NCI-H82 (cell line): ENCODE results near the gene PDAP1.
A peak's percentile ranks its signal among the peaks of the same experiment; 100 is the strongest.
"Not testable (repeated sequence)": the region's sequence is repeated elsewhere in the genome, so short reads cannot be mapped to it uniquely, and the experiment has no call there.

Source experiments
- DNase-seq: peaks from one replicate; lab custom pipeline; 2025; lab: John Stamatoyannopoulos, UW

The PDAP1 gene

DNA sequence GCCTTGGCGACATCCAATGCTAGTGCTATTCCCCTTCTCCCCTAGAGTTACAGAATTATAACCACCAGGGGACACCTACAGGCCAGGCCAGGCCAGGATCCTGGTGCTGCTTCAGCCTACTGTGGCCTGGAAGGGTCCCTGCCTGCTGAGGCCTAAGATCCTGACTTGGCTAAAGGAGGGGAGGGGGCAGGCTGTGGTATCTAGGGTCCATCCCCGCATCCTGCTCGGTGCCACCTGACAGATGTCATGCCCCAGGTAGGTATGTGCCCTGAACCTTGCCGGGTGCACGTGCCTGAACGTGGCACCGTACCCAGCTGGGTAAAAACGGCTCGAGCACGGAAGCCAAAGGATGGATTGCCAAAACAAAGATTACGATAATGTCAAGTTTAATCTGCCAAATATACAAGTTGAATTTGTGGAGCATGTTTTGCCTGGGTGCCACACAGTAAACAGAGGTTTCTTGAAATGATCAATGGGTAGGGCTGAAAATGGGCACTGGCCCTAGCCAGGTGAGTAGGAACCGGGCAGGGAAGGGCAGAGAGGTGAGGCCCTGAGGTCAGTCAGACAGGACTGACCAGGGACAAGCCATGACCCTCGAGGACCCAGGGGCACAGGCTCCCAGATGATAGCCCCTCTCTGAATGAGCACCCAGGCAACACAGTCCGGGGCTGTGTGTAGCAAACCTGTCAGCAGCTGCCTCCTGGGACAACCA lies 12.6 kb downstream of the PDAP1 start:
- no peak for DNase-seq

DNA sequence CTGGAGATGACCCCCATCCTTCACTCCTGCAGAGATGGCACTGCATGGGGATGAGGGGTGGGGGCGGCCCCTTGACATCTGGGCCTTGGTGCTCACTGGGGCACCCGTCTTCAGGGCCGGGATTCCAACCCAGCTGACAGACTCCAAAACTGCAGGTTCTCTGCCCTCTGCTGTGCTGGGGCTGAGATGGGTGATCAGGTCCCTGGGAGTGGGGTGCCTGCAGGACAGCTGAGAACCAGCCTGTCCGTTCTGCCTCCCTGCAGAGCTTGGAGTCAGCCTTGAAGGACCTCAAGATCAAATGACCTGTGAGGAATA lies 14.3 kb downstream of the PDAP1 start:
- DNase-seq, result no peak

DNA sequence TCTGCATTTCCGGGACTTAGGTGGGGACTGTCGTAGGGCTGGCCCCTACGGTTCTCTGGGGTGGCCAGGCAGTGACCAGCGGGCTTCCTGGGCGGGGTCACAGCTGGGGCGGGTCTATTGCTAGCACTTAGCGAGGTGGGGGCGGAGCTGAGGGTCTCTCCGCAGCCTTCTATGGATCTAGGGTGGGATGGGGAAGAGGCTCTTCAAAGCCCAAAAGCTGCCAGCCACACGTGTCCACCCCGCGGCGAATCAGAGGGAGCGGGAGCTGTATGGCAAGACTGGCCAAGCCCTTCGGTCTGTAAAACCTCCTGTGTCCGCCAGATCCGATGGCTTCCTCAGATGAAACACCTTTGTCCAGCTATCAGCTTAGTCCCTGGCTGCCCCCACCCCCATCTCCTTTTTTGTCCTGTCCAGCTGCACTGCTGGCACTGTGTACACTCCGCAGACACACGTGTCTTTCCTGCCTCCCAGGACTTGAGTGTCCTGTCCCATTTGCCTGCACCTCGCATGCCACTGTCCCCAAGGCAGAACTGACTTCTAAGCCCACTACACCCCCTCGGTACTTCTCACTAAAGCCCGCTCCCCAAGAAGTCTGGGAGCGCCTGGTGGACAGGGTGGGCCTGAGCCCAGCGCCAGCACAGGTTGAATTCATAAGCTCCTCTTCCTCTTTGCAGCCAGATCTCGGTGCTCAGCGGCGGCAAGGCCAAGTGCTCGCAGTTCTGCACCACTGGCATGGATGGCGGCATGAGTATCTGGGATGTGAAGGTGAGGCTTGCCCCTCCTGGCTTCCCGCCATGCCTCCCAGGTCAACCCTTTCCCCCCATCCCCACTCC lies 14.8 kb downstream of the PDAP1 start:
- peak; percentile 93 for DNase-seq

DNA sequence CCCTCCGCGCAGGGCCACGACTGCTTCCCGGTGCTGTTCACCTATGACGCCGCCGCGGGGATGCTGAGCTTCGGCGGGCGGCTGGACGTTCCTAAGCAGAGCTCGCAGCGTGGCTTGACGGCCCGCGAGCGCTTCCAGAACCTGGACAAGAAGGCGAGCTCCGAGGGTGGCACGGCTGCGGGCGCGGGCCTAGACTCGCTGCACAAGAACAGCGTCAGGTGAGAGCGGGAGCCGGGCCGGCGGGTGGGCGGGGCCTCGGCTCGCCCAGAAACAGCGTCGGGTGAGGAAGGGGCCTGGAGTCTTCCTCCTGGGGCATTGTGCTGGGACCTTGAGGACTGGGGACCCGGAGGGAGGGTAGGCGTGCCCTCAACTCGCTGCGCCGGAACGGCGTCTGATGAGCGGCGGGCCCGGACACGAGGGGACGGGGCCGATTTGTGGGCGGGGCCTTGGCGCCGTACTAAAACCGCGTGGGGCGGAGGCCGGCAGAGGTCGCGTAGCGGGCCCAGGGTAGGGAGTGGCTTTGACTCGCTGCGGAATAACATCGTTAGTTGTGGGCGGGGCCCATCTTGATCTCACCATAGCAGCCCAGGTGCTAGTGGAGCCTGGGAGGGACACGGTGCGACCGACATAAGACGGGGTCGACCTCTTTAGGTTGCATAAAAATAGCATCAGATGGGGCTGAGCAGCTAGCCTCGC lies 15.6 kb downstream of the PDAP1 start:
- peak; percentile 95 for DNase-seq

DNA sequence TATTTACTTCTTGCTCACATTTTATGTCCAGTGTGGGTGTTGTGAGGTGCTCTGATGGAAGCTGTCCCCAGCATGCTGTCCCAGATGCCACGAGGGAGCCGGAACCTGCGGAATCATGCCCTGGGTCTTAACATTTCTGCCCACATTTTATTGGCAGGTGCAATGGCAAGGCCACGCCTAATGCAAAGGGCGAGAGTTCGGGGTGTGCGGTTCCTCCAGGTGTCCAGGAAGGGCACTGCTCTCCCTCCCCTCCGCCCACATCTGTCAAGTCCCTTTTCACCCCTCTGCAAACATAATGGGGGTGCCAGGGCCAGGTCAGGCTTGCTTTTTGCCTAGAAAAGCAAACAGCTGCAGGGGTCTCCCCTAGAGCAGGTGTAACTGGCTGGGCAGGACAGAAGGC lies 16.4 kb downstream of the PDAP1 start:
- DNase-seq, result no peak

DNA sequence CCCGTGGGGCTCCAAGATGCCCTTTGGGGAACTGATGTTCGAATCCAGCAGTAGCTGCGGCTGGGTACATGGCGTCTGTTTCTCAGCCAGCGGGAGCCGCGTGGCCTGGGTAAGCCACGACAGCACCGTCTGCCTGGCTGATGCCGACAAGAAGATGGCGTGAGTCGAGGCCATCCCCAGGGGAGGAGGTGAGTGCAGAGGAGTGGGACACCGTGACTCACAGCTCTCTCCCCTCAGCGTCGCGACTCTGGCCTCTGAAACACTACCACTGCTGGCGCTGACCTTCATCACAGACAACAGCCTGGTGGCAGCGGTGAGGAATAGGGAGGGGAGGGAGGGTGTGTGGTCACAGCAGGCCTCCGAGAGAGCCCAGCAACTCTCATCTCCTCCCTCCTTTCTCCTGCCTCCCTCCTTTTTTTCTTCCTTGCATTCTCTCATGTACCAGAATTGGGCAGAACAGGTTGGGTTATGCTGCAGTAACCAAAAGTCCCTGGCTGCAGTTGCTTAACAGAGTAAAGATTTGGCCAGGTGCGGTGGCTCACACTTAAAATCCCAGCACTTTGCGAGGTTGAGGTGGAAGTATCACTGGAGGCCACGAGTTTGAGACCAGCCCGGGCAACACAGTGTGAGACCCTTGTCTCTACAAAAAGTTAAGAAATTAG lies 17.3 kb downstream of the PDAP1 start:
- peak; percentile 19 for DNase-seq

DNA sequence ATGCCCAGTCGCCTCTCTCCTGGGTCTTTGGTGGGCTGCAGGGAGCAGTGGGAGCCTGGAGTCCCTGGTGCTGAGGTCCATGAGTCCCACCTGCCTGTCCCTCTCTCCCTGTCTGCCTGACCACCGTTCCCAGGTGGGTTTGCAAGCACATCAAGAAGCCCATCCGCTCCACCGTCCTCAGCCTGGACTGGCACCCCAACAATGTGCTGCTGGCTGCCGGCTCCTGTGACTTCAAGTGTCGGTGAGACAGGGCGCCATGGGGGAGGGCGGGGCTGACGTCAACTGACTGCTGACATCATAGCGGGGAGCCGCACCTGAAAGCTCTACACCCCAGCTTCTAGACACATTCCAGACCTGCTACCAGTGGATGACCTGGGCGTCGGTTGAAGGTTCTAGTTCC lies 18.6 kb downstream of the PDAP1 start:
- DNase-seq, result no peak

DNA sequence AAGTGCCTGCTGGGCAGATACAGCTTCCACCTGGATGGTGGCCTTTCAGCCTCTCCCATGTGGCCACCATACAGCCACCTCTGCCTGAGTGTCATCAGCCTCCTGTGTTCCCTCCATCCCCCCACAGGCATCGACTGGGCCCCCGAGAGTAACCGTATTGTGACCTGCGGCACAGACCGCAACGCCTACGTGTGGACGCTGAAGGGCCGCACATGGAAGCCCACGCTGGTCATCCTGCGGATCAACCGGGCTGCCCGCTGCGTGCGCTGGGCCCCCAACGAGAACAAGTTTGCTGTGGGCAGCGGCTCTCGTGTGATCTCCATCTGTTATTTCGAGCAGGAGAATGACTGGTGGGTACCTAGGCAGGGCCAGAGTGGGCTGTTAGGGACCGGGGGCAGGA lies 20.5 kb downstream of the PDAP1 start:
- DNase-seq, result no peak

DNA sequence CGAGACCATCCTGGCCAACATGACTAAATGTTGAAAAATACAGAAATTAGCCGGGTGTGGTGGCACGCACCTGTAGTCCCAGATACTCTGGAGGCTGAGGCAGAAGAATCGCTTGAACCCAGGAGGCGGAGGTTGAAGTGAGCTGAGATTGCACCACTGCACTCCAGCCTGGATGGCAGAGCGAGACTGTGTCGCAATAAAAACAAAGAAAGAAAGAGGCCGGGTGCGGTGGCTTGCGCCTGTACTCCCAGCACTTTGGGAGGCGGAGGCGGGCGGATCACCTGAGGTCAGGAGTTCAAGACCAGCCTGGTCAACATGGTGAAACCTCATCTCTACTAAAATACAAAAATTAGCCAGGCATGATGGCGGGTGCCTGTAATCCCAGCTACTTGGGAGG lies 21.2 kb downstream of the PDAP1 start:
- DNase-seq, result not testable (repeated sequence)

DNA sequence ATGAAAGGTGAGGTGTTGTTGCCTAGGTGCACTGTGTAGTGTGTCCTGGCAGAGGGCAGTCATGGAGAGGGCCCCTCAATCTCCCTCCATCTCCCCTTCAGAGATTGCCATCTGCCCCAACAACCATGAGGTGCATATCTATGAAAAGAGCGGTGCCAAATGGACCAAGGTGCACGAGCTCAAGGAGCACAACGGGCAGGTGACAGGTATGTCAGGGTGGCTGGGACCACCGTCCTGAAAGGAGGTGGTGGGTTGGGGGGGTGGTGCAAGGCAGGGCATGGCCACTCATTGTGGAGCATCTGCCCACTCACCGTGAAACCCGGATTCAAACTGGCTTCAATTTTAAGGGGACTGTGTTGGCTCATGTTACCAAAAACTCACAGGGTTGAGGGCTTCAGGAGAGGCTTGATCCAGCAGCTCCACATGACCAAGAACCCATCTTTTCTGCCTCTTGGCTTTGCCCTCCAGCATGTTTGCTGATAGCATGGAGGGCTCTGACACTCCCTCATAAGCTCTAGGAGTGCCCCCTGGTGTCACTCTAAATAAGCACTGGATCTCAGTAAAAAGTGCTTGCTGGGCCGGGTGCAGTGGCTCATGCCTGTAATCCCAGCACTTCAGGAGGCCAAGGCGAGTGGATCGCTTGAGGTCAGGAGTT lies 21.7 kb downstream of the PDAP1 start:
- DNase-seq, result peak; percentile 56

DNA sequence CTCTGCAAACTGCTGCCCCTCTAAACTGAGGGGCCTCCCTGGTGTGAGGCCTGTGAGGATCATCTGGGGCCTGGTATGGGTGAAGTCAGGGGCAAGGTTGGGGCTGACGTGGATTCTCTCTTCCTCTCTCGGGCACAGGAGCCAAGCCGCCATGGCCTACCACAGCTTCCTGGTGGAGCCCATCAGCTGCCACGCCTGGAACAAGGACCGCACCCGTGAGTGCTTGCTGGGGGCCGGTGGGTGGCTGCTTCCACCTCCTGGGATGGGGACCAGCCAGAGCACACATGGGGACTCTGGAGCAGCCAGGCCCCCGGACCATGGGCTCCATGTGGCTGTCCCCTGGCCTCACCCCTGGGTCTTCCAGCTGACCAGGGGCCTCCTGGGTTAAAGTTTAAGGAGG lies 22.8 kb downstream of the PDAP1 start:
- no peak for DNase-seq

DNA sequence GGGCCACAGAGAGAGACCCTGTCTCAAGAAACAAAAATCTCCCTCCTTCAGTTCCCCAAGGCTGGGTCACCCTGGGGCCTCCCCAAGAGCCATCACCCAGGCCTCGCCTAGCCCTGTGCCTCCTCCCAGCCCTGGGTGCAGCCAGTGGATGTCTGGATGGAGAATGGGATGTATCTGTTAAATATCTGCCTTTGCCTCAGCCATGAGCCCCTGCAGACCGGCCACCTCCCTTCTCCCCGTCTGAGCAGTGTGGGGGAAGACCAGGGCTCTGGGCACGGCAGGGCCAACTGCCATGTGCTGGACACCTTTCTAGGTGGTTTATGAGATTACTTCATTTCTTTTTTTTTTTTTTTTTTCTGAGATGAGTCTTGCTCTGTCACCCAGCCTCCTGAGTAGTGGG lies 23.9 kb downstream of the PDAP1 start:
- no peak for DNase-seq

DNA sequence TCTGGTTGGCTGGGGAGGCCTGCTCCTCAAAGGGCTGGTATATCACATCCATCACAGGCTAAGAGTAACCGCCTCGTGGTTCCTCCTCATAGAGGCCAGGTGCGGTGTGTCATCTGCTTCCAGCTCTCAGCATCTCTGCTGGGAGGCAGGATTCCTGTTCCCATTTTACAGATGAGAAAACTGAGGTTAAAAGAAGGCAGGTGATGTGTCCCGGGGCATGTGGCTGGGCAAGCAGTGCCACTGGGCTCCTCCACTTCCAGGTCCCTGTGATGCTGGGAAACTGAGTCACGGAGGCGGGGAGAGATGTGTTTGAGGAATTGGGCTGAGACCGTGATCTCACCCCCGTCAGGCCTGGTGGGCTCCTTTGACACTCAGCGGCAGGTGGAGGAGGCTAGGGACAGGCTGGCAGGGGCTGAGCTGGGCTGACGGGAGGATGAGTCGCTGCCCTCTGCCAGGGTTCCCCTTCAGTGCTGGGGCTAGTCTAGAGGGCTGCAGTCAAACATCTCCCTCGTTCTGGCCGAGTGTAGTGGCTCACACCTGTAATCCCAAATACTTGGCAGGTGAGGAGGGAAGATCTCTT lies 24.5 kb downstream of the PDAP1 start:
- no peak for DNase-seq

DNA sequence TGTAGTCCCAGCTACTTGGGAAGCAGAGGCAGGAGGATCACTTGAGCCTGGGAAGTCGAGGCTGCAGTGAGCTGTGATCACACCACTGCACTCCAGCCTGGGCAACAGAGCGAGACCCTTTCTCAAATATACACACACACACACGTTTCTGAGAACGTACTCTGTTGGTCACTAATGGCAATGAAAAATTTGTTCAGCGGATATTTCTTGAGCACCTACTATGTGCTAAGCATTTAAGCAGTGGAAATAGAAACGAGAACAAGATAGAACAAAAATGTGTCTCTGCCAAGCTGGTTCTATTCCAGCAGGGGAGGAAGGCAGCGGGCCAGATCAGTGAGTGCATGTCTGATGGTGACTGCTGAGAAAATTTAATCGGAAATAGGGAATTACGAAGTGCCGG lies 25.2 kb downstream of the PDAP1 start:
- DNase-seq, result no peak

DNA sequence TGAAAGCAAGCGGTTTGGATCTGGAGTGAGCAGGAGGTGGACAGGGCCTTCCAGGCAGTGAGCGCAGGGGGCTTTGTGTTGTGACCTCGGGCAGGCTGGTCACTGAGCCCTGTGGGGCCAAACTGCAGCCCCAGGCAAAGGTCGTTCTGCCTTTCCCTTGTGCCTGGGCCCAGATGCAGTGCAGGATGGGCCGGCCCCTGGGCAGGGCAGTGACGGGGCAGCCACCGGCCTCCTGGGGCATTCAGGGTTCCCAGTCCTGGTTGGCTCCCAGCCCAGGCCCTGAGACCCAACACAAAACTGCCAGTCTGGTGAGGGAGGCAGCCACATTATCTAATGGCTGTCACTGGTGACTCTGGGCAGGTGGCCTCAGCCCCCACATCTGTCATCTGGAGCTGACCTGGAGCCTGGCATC lies 26.7 kb downstream of the PDAP1 start:
- DNase-seq, result no peak

DNA sequence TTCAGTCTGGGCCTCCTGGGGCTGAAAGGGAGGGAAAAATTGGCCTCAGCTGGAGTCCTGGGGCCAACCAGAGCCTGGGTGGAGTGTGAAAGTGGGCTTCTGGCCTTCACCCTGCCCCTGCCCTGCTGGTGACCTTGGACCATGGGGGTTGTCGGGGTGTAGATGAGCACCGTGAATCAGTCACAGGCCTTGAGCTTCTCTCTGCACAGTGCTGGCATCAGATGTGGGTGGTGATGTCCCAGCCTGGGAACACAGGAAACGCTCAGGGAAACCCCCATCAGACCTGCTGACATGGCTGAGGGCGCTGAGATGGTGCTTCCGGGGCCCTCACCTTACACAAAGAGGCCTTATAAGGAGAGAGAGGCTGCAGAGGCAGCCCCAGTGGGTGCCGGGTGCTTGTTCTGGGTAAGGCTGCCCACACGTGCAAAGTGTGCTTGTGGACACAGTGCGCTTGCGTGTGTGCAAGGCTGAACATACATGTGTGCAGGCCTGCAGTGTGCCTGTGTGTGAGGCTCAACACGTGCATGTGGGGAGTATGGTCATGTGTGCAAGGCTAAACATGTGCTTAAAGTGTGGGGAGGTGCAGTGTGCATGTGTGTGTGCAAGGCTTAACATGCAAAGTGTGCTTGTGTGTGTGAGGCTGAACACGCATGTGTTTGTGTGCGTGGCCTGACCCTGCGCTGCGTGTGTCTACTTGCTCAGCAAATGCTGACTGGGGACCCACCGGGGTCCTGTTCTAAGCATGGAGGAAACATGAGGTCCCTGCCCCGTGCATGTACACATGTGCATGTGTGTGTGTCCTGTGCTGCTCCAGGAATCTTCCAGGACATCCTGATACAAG lies 27.4 kb downstream of the PDAP1 start:
- DNase-seq, result no peak

DNA sequence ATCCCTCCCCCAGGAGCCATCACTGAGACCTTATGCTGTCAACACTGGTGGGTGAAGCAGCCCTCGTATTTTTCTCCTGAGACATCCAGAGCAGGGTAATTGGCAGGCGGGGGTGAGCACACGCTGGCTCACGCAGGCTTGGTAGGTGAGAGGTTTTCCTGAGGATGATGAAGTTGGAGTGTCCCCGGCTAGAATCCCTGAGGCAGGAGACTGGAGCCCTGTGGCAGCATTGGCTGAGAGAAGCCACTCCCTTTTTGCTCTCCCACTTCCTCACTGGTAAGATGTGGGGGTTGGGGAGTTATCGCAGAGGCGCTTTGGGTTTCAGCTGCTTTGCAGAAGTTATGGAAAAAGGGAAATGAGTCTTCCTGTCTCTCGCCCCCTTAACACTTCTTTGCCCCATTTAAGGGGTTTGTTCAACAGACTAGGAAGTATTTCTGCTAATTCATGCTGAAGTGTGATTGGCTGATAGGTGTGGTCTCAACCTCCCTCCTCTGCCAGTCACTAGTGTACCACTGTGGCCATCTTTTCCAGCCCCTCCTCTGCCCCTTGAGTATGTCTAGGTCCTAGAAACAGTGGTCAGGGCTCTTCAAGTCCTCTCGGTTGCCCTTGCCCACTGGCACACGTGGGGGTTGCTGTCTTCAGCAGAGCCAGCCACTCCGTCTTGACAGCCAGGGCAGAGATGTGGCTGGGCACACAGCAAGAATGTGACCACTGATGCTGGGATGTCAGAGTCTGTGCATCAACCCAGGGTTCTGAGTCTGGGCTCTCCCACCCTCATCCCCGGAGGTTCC lies 28.2 kb downstream of the PDAP1 start:
- DNase-seq, result no peak

DNA sequence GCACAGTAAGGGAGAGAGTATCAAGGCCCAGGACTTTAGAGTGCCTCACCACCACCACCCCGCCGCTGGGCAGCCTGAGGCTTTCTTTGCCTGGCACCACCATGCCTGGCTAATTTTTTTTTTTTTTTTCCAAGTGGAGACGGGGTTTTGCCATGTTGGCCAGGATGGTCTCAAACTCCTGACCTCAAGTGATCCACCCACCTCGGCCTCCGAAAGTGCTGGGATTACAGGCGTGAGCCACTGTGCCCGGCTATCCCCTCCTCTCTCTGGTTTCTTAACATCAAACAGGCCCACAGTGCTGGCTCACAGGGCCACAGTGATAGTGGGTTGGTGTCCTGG lies 28.7 kb downstream of the PDAP1 start:
- not testable (repeated sequence) for DNase-seq

DNA sequence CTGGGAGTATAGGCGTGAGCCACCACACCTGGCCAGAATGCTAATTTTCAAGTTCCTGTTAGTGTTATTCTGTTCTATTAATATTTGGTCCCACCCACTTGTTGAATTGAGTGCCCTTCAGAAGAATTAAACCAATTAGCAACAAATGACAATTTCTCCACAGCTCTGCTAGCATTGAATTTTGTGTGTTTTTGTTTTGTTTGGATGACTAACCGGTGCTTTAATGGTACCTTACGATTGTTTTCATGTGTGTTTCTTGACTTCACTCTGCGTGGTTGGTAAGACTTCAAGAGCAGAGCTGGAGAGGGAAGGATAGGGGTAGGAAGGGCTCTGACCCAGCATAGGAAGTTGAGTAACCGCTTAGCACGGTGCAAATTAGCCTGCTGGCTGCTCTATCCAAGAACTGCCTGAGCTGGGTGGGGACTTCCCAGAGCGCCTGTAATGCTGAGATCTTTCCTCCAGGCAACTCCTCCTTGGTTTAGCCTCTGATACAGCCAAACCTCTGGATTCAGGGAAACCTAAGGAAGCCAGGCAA lies 29.3 kb downstream of the PDAP1 start:
- DNase-seq, result no peak
